K562 (cell line): ENCODE measurements around the gene IRAK2. TPM values are rescaled to one million over a fixed set of nuclear protein-coding genes. Genes with fewer than 3 reads are reported as not detected.

Source experiments
- ARID1B ChIP-seq: fragments of 450-650 bp; IDR thresholded peaks from 2 replicates; pipeline ENCODE4 v1.6.1; 2016; ENCODE audit warnings: antibody characterized with exemption, mild to moderate bottlenecking, inconsistent platforms
- ATF7 ChIP-seq: fragments of 450-650 bp; IDR thresholded peaks from 2 replicates; pipeline ENCODE4 v1.7.1; 2014; ENCODE audit warnings: mild to moderate bottlenecking, moderate library complexity
- CHD1 ChIP-seq: fragments of 200-600 bp; sonication (generic); IDR thresholded peaks from one replicate; pipeline ENCODE4 v1.6.1; 2012; ENCODE audit warnings: mild to moderate bottlenecking, moderate library complexity, low read length, inconsistent platforms
- ELF2 ChIP-seq: fragments of 250-450 bp; sonication (Bioruptor Pico); IDR thresholded peaks from 2 replicates; pipeline ENCODE4 v1.5.0; 2021; ENCODE audit warnings: mild to moderate bottlenecking
- FOXK2 ChIP-seq, 2 experiments: fragments of 450-650 bp; IDR thresholded peaks in 1 of 2; conservative IDR thresholded peaks in 1 of 2; 2 replicates each; pipeline ENCODE4 v1.6.1; 2016; ENCODE audit warnings: low read depth in 2 of 2, mild to moderate bottlenecking in 1 of 2
- L3MBTL2 ChIP-seq: fragments of 450-650 bp; IDR thresholded peaks from 2 replicates; pipeline ENCODE4 v1.6.1; 2016; ENCODE audit warnings: mild to moderate bottlenecking, moderate library complexity
- MEIS2 ChIP-seq: fragments of 450-650 bp; IDR thresholded peaks from 2 replicates; pipeline ENCODE4 v1.6.1; 2014; ENCODE audit warnings: mild to moderate bottlenecking; ENCODE audit not compliant: partially characterized antibody
- MTF1 ChIP-seq: fragments of 250-450 bp; sonication (Bioruptor Pico); IDR thresholded peaks from 2 replicates; pipeline ENCODE4 v1.9.0; 2021; ENCODE audit warnings: moderate library complexity, mild to moderate bottlenecking, inconsistent platforms, borderline replicate concordance
- NCOR1 ChIP-seq: fragments of 450-650 bp; IDR thresholded peaks from 2 replicates; pipeline ENCODE4 v1.6.1; 2016; ENCODE audit warnings: mild to moderate bottlenecking, moderate library complexity
- PML ChIP-seq: IDR thresholded peaks from 2 replicates; pipeline ENCODE4 v1.6.1; 2012; ENCODE audit warnings: low read length, inconsistent platforms
- RBM22 ChIP-seq: fragments of 200-400 bp; formaldehyde crosslinking; IDR thresholded peaks from 2 replicates; pipeline ENCODE4 v1.6.1; 2018; ENCODE audit warnings: low read length, low read depth; ENCODE audit not compliant: poor library complexity, severe bottlenecking
- TEAD4 ChIP-seq, 2 experiments: sonication (generic) in 1 of 2; formaldehyde crosslinking in 1 of 2; IDR thresholded peaks; 2 replicates each; pipeline versions ENCODE4 v1.6.1 to v1.8.0; 2012 to 2022; ENCODE audit warnings: borderline replicate concordance in 1 of 2, inconsistent platforms in 1 of 2, low read length in 1 of 2, mild to moderate bottlenecking in 1 of 2, missing genetic modification reagents in 1 of 2
- ZNF133 ChIP-seq: fragments of 250-450 bp; sonication (Bioruptor Pico); IDR thresholded peaks from 2 replicates; pipeline ENCODE4 v1.4.0; 2020; ENCODE audit warnings: mild to moderate bottlenecking
- ZNF316 ChIP-seq: fragments of 450-650 bp; IDR thresholded peaks from 2 replicates; pipeline ENCODE4 v1.6.1; 2016
- polyA plus RNA-seq, 8 experiments: library from polyadenylated mRNA; depleted of rRNA in 4 of 8; stranded (reverse) in 5 of 8; unstranded in 3 of 8; fragments of >200 nt; fragmentation: Nextera tagmentation in 2 of 8; fragmentation: Illumina TruSeq in 1 of 8; extraction: Ambion mirVana in 2 of 8; extraction: Trizol in 1 of 8; gene quantifications; 2 replicates each; pipeline versions ENCODE4 v1.2.1 to v1.2.3, GENCODE V29; 2011 to 2014; ENCODE audit warnings: inconsistent platforms in 1 of 8, missing spikeins in 1 of 8
- total RNA-seq, 7 experiments: library from RNA; depleted of rRNA in 6 of 7; stranded (reverse); fragments of >200 nt in 6 of 7; fragmentation: Illumina TruSeq in 2 of 7; extraction: Trizol in 2 of 7; gene quantifications; 2 replicates each; pipeline versions ENCODE4 v1.2.1 to v1.2.3, GENCODE V29; 2011 to 2021; ENCODE audit warnings: low replicate concordance in 1 of 7
- TF ChIP-seq, protein P1 (sequence below), 2 experiments: fragments of 450-650 bp; IDR thresholded peaks; 2 replicates each; pipeline ENCODE4 v1.6.1; 2018; ENCODE audit warnings: mild to moderate bottlenecking in 2 of 2, low read depth in 1 of 2; ENCODE audit not compliant: partially characterized antibody in 2 of 2
- TF ChIP-seq, protein P2 (sequence below), 2 experiments: fragments of 250-450 bp in 1 of 2; fragments of 450-650 bp in 1 of 2; sonication (Bioruptor Pico) in 1 of 2; IDR thresholded peaks; 2 replicates each; pipeline versions ENCODE4 v1.6.1 to v1.8.0; 2016 to 2021; ENCODE audit warnings: mild to moderate bottlenecking in 2 of 2, moderate library complexity in 2 of 2, missing compliant biosample characterization in 1 of 2, missing genetic modification characterization in 1 of 2
- TF ChIP-seq, protein P3 (sequence below): sonication (generic); formaldehyde crosslinking; IDR thresholded peaks from 2 replicates; pipeline ENCODE4 v1.8.0; 2022; ENCODE audit warnings: missing genetic modification reagents, mild to moderate bottlenecking, moderate library complexity, borderline replicate concordance
- TF ChIP-seq, protein P4 (sequence below), 2 experiments: fragments of 200-800 bp in 1 of 2; sonication (Bioruptor generic) in 1 of 2; sonication (generic) in 1 of 2; formaldehyde crosslinking in 1 of 2; IDR thresholded peaks in 1 of 2; conservative IDR thresholded peaks in 1 of 2; 2 replicates each; pipeline versions ENCODE4 v1.5.0 to v1.6.1; 2016 to 2020; ENCODE audit warnings: missing compliant biosample characterization in 1 of 2, missing genetic modification characterization in 1 of 2, missing genetic modification reagents in 1 of 2

Gene IRAK2
- total and polyA plus RNA-seq, 9 of the 15 experiments (the other 6 are each of a cell fraction or from before 2014, with no cell fraction given), result 0.42 to 4.4 (median 2.7) TPM

DNA sequence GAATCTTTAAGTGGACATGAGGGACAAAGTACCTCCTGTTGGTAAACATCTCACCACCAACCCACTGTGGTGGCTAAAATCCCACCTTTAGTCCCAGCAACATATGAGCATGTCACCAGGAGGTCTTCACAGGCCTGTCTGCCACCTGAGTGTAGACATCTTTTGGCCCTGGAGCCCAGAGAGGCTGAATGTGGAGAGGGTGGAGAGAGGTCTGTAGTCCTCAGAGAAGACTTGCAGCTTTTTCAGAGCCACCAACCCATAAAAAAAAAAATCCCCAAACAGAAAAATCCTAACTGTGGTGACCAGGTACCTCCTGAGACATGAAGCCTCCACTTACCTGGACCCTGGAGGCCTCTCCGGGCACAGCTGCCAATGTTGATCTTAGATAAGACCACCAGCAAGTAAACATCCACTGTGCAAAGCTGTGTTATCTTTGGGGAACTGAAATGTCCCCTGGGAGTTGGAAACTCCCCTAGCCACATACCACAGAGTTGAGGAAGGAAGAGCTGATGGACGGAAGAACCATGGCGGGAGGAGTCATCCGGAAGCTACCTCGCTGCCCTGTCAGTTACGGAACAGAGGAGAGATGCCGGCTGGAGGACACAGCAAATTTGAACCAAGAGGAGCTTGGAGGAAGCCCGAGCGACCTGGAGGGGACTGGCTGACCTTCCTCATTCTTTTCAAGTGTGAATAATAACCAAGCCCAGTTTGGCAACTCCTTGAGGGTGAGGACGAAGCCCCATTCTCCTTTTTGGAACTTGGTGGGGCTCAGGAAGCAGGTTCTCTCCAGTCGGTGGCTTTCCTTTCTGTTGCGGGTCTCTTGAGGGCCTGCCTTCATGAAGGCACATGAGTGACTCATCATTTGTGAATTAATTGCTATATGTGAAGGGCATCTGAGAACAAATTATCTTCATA is 128.0 kb downstream of the IRAK2 start, which contains the start of gene GHRL (continued):
- TF ChIP-seq TEAD4 (IDR thresholded peaks at IDR 0.05; ENCODE audit: low read length) (peak; percentile 69), TEAD4 (CRISPR knock-in tag; IDR thresholded peaks at IDR 0.05; ENCODE audit: borderline replicate concordance) (no peak), ARID1B (peak; percentile 75), L3MBTL2 (peak; percentile 57), CHD1 (no peak), RBM22 (no peak), FOXK2 (conservative IDR thresholded peaks at IDR 0.05 in 1 of 2, IDR thresholded peaks at IDR 0.05 in 1 of 2; ENCODE audit: low read depth in 2 of 2) (peak in 1 of 2 experiments; percentile 33; a peak in 1 of 4 replicates), ZNF133 (CRISPR knock-in tag) (no peak), NCOR1 (peak; percentile 31; the same call in 1 of the 2 replicates), MTF1 (CRISPR knock-in tag) (no peak), ZNF316 (peak; percentile 30; the same call in 1 of the 2 replicates), MEIS2 (peak; percentile 32), ATF7 (peak; percentile 41), PML (0 out of 2 replicates have a peak, but pooled peaks have one; percentile 40), ELF2 (CRISPR knock-in tag) (no peak)
- TF ChIP-seq, protein P1, sequence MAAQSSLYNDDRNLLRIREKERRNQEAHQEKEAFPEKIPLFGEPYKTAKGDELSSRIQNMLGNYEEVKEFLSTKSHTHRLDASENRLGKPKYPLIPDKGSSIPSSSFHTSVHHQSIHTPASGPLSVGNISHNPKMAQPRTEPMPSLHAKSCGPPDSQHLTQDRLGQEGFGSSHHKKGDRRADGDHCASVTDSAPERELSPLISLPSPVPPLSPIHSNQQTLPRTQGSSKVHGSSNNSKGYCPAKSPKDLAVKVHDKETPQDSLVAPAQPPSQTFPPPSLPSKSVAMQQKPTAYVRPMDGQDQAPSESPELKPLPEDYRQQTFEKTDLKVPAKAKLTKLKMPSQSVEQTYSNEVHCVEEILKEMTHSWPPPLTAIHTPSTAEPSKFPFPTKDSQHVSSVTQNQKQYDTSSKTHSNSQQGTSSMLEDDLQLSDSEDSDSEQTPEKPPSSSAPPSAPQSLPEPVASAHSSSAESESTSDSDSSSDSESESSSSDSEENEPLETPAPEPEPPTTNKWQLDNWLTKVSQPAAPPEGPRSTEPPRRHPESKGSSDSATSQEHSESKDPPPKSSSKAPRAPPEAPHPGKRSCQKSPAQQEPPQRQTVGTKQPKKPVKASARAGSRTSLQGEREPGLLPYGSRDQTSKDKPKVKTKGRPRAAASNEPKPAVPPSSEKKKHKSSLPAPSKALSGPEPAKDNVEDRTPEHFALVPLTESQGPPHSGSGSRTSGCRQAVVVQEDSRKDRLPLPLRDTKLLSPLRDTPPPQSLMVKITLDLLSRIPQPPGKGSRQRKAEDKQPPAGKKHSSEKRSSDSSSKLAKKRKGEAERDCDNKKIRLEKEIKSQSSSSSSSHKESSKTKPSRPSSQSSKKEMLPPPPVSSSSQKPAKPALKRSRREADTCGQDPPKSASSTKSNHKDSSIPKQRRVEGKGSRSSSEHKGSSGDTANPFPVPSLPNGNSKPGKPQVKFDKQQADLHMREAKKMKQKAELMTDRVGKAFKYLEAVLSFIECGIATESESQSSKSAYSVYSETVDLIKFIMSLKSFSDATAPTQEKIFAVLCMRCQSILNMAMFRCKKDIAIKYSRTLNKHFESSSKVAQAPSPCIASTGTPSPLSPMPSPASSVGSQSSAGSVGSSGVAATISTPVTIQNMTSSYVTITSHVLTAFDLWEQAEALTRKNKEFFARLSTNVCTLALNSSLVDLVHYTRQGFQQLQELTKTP (IDR thresholded peaks at IDR 0.05; ENCODE audit: low read depth in 1 of 2, partially characterized antibody in 2 of 2), result peak in 1 of 2 experiments; percentile 34
- TF ChIP-seq, protein P2, sequence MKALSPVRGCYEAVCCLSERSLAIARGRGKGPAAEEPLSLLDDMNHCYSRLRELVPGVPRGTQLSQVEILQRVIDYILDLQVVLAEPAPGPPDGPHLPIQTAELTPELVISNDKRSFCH (CRISPR knock-in tag; IDR thresholded peaks at IDR 0.05), result no peak
- TF ChIP-seq, protein P2 (tag; IDR thresholded peaks at IDR 0.05), result 0 out of 2 replicates have a peak, but pooled peaks have one; percentile 64
- TF ChIP-seq, protein P3, sequence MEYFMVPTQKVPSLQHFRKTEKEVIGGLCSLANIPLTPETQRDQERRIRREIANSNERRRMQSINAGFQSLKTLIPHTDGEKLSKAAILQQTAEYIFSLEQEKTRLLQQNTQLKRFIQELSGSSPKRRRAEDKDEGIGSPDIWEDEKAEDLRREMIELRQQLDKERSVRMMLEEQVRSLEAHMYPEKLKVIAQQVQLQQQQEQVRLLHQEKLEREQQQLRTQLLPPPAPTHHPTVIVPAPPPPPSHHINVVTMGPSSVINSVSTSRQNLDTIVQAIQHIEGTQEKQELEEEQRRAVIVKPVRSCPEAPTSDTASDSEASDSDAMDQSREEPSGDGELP, result peak; percentile 34; the same call in 1 of the 2 replicates
- TF ChIP-seq, protein P4, sequence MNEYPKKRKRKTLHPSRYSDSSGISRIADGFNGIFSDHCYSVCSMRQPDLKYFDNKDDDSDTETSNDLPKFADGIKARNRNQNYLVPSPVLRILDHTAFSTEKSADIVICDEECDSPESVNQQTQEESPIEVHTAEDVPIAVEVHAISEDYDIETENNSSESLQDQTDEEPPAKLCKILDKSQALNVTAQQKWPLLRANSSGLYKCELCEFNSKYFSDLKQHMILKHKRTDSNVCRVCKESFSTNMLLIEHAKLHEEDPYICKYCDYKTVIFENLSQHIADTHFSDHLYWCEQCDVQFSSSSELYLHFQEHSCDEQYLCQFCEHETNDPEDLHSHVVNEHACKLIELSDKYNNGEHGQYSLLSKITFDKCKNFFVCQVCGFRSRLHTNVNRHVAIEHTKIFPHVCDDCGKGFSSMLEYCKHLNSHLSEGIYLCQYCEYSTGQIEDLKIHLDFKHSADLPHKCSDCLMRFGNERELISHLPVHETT (CRISPR knock-in tag; conservative IDR thresholded peaks at IDR 0.05 in 1 of 2, IDR thresholded peaks at IDR 0.05 in 1 of 2), result peak in 1 of 2 experiments; percentile 83; a peak in 1 of 4 replicates
